NCI-H510A (cell line): ENCODE measurements around the gene CPEB3.
"Not testable (repeated sequence)": the region's sequence is repeated elsewhere in the genome, so short reads cannot be mapped to it uniquely, and the experiment has no call there.

ENCODE experiments used
- DNase-seq: peaks from one replicate; lab custom pipeline; 2025; lab: John Stamatoyannopoulos, UW

CPEB3 gene

GRCh38 chr10:92267343-92267742, 23.5 kb downstream of the CPEB3 start:
- no peak for DNase-seq

DNA sequence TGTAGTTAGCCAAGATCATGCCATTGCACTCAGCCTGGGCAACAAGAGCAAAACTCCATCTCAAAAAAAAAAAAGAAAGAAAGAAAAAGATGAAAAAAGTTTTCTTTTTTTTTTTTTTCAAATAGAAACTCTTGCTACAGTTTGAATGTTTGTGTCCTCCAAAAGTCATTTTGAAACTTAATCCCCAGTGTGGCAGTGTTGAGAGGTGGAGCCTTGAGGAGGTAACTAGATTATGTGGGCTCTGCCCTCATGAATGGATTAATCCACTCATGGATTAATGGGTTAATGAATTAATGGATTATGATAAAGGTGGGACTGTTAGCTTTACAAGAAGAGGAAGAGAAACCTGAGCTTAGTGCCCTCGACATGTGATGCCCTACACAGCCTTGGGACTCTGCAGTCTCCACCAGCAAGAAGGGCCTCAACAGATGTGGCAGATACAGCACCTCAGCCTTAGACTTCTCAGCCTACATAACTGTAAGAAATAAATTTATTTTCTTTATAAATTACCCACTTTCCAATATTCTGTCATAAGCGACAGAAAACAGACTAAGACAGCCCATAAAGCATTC, 25.1 kb downstream of the CPEB3 start:
- DNase-seq: no peak

DNA sequence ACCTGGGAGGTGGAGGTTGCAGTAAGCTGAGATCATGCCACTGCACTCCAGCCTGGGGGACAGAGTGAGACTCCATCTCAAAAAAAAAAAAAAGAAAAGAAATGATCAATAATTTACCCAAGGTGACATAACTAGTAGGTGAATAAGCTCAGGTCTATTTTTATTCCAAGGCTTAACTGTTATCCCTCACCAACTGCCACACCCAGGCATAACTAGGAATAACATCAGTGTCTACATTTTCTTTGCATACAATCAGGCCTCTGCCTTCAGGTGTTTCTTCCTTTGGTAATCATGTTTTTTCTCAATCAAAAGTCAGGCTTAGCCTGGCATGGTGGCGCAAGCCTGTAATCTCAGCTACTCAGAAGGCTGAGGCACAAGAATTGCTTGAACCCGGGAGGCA, 26.6 kb downstream of the CPEB3 start:
- no peak for DNase-seq

DNA sequence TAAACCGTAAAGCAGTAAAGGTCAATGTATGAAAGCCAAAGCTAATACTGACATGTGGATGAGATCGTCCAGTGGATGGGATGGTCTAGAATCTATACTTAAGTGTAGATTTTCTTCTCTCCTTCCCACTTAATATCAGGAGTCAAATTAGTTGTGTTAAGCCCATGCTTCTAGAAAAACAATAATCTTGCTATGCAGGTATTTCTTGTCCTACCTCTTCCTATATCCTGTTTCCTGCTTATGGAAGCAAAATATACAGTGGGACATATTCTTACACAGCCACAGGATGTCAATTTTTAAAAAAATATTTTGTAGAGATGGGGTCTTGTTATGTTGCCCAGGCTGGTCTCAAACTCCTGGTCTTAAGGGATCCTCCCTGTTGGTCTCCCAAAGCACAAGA, 27.5 kb downstream of the CPEB3 start:
- no peak for DNase-seq

- DNase-seq: no peak
These were observed 42.3 kb downstream of the CPEB3 start for GRCh38 chr10:92248566-92248965.

DNA sequence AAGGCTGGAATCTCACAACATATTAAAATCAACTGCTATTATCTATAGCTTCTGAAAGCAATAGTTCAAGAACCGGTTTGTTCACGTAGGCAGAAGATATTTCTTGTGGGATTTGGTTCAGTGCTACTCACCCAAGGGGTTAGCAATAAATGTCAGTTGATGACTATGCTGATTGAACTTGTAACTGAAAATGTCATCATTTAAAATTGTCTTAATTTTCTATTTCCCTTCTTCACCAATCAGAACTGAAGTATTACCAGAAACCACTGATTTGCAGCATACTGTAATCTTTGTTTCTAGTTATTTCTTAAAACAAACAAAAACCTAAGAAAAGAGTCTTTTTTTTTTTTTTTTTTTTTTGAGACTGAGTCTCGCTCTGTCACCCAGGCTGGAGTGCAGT, 46.1 kb downstream of the CPEB3 start:
- no peak for DNase-seq

GRCh38 chr10:92242910-92243671, 47.8 kb downstream of the CPEB3 start:
- DNase-seq: peak; percentile 72

- no peak for DNase-seq
These were observed 48.5 kb downstream of the CPEB3 start for GRCh38 chr10:92242380-92242779.

DNA sequence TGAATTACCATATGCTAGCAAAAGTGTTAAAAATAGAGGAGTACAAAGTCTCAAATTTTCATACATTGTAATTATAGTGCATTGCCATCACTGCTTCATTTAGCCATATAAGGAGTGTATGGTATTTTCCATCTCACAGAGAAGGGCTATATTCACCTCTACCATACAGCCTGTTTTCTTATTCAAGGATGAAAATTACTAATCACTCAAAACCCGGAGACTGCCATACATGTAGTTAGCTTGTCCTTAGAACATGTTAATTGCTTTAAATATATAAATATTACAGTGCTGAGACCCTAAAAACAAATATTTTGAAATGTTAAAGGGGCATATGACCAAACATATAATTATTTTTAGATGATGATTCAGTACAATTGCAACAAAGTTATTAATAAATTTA, 49.4 kb downstream of the CPEB3 start:
- no peak for DNase-seq

DNA sequence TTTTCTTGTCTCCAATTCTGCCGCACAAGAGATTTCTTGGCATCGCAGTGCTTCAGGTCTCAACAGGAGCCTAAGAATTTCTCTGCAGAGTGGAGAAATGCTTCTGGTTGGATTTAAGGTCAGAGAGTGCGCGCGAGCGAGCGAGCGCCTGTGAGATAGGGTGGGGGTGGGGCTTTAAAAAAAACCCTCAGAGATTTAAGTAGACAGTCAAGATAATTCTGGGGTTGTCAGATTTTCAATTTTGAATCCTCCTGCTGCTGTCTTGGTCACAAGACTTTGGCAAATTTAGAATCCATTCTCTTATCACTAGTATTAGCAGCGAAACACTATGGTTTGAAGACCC, 49.7 kb downstream of the CPEB3 start:
- peak; percentile 35 for DNase-seq

DNA sequence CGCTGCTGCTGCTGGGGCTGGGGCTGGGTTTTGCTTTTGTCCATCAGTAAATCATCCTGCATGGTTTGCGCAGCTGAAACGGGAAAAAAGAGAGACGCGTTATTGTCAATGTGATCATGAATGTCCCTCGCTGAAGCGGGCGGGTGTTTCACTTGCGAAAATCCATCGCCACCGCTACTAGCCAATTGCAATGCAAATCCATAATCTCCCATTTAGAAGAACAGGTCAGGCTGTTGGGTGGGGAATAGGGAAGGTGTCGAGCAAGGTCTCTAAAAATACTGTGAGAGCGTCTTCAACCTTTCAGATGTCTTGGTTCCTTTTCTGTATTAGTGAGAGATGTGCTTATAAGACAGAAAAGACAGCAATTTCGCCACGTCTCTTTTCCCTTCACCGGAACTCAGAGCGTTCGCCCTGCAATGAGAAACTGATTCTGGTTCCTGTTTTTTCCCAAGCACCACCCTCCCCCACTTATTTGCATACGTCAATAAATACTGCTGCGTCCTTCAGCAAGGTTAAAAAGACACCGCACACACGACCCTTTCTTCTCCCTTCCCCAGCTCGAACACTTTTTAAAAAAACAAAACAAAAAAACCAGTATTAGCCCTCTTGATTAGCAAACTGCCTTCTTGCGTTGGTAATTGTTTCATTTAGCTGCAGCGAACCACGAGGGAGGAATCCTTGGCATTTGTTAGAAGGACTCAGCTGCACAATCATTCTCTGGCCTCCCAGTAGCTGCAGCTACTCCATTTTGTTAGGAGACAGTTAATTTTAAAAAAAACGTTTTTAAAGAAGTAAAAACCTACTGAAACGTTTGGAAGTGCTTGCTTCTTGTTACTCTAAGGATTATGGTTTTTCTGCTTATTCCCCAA, 50.4 kb downstream of the CPEB3 start:
- DNase-seq: peak; percentile 60

GRCh38 chr10:92239600-92240288, 51.1 kb downstream of the CPEB3 start:
- peak; percentile 4 for DNase-seq

DNA sequence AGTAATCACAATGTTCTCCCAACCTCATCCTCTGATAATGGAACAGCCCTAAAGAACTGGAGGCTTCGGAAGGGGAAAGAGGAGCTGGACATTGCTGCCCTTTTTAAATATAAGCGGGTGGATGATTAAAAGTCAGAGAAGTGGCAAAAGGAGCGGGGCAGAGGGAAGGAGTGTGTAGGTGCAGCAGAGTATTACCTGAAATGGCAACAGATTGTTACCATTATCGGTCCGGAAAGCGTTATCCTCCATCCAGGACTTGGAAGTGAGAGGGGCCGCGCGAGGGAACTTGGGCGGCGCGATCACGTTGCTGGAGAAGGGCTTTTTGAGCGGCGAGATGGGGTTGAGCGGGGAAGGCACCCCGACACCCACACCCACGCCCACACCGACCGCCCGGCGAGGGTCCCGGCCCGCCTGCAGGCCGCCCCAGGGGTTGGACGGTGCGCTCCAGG, 51.7 kb downstream of the CPEB3 start:
- DNase-seq: no peak

DNA sequence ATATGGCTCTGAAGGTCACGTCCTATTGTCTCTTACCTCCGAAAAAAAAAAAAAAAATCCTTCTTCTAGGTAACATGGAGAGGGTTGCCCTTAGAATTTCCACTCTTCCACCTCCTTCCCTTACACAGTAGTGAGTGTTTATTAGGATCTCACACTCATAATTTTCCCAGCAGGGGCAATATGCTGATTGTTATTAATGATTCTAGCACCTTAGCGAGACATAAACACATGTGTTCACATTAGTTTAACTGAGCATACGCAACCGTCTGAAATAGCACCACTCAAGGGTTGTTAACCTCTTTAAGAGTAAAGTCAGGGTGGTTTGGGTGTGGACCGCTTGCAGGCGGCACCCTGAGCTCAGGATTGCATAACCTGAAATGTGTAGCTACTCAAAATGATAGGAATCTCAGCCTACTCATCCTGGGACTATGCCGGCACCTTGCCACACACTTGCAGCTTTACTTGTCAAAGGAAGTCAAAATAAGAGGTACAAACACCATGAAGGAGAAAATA, 52.2 kb downstream of the CPEB3 start:
- no peak for DNase-seq

DNA sequence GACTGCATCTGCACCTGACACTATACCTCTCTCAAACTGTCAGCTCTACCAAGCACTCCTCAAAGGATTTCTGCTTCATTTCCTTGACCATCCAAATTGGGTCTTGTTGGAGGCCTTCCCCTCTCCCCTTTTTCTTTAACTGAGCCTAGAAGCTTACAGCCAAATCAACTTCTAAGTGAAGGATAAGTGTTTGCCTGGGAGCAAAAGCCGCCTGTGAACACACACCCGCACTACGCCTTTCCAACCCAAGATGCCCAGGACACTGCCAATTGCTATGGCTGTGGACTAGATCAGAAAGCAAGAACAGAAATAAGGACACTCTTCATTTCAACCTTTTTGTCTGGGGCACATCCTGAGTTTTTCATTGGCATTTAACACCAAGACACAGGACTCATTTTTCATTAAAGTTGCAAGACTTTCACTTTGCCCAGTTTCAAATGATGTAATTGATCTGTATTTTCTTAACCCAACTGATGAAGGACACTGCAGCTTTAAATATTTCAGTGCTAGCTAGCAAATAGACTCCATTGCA, 52.8 kb downstream of the CPEB3 start:
- no peak for DNase-seq

DNA sequence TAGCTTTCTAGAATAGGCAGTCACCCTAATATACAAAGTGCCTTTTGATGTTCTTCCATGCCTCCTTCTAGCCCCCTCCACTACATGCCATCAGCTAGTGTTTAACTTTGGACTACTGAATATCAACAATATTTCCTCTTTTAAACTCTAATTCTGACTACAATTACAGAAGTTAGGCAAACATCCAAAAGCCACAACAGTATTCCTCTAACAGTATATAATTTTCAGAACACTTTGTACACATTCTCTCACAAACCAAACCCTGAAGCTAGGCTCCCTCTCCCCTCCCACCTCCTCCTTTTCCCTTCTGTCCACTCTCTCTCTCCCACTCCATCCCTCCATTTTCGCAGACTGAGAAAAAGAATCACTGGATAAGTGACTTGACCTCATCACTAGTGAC, 59.7 kb downstream of the CPEB3 start:
- no peak for DNase-seq

- no peak for DNase-seq
These were observed 68.1 kb downstream of the CPEB3 start for GRCh38 chr10:92222603-92223262.

DNA sequence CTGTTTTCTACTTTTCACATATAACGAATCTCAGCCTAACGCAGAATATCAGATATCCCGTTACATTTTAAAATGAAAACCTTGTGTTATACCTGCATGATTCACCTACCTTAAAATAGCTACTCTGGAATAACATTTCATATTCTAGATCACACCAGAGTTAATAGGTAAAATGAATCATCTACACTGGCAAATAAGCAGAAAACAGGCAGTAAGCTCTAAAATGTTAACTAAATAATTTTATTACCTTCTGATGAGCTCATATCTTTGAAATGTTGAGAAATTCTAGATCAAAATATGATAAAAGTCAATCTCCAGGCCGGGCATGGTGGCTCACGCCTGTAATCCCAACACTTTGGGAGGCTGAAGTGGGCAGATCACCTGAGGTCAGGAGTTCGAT, 71.3 kb downstream of the CPEB3 start:
- no peak for DNase-seq

DNA sequence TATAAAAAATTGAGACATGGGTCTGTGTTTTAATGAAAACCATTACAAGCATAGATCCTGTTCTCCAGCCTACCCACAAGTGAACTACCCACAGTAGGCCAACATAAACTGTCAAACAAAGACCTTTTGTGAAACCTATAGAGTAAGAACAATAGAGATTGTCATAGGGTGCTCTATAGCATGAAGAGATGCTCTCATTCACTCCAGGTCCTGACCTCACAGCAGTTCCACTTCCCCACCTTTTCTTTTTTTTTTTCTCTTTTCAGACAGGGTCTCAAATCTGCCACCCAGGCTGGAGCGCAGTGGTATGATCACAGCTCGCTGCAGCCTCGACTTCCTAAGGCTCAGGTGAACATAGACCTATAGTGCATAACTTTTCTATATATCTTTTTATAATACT, 72.3 kb downstream of the CPEB3 start:
- no peak for DNase-seq

- DNase-seq: not testable (repeated sequence)
These were observed 74.3 kb downstream of the CPEB3 start for GRCh38 chr10:92216608-92217007.

DNA sequence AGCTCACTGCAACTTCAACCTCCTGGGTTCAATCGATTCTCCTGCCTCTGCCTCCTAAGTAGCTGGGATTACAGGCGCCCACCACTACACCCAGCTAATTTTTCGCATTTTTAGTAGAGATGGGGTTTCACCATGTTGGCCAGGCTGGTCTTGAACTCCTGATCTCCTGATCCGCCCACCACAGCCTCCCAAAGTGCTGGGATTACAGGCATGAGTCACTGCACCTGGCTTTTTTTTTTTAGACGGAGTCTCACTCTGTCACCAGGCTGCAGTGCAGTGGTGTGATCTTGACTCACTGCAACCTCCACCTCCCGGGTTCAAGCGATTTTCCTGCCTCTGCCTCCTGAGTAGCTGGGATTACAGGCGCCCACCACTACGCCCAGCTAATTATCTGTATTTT, 75.7 kb downstream of the CPEB3 start:
- DNase-seq: not testable (repeated sequence)
